Measurements from ENCODE around the gene PYY. TPM values are rescaled to one million over a fixed set of nuclear protein-coding genes. Genes with fewer than 3 reads are reported as not detected.

The PYY gene
- total RNA-seq, 6 experiments from 2014 or later, result not detected

DNA sequence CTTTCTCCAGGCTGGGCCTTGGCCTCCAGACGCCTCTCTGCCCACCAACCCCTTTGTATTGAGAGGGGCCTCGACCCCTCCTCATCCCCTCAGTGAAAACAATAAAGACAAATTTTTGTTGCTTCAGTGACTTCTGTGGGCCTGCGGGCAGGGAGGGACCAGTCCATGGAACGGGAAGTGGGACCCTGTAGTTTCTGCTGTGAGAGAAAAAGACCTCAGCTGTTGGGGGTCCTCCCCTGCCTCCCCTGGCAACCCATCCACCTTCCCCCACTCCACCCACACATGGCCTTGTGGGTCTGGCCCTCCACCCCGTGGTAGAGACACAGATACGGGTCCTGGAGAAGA, 14.9 kb downstream of the PYY start:
- no peaks in the 10 kb centered on the region for H3K27me3 ChIP-seq
- no peaks in the 10 kb centered on the region for H3K36me3 ChIP-seq
- TF ChIP-seq POLR2A (IDR thresholded peaks at IDR 0.05), result no peak
- TF ChIP-seq, protein P1, sequence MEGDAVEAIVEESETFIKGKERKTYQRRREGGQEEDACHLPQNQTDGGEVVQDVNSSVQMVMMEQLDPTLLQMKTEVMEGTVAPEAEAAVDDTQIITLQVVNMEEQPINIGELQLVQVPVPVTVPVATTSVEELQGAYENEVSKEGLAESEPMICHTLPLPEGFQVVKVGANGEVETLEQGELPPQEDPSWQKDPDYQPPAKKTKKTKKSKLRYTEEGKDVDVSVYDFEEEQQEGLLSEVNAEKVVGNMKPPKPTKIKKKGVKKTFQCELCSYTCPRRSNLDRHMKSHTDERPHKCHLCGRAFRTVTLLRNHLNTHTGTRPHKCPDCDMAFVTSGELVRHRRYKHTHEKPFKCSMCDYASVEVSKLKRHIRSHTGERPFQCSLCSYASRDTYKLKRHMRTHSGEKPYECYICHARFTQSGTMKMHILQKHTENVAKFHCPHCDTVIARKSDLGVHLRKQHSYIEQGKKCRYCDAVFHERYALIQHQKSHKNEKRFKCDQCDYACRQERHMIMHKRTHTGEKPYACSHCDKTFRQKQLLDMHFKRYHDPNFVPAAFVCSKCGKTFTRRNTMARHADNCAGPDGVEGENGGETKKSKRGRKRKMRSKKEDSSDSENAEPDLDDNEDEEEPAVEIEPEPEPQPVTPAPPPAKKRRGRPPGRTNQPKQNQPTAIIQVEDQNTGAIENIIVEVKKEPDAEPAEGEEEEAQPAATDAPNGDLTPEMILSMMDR (IDR thresholded peaks at IDR 0.05), result no peak
- H3K4me1 ChIP-seq, result peaks cover 0 to 3% (median 0%) of the 10 kb centered on the region in 4 donors
- intact Hi-C loops (cut with DNase I), result no loop called here
- ATAC-seq (no peak), DNase-seq (no peak)
- 81% methylated on average over 2 of the region's 6 CpGs for WGBS (ENCODE audit: insufficient coverage, low coverage, low lambda C conversion rate, missing lambda C conversion rate)
- H3K9me3 ChIP-seq, result no peaks in the 10 kb centered on the region
- H3K27ac ChIP-seq, result no peak overlapping the region
- H3K4me3 ChIP-seq, result no peak overlapping the region

DNA sequence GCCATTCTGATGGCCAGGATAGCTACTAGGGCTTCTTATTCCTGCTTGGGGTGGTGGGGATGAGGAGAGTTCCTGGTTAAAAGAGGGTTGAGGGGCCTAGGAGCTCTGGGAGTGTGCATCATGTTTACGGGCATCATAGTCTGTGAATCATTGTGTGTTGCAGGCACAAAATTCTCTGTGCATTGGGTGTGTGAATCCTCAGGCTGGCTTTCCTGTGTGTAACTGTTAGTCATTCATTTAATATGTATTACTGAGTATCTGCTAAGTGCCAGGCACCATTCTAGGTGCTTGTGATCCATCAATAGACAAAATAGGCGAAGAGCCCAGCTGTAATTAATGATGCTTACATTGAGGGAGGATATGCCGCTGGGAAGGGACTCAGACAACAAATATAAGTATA, 17.3 kb downstream of the PYY start:
- DNase-seq, result no peak
- H3K4me3 ChIP-seq, result no peak overlapping the region
- H3K9me3 ChIP-seq, result no peaks in the 10 kb centered on the region
- no peaks in the 10 kb centered on the region for H3K27me3 ChIP-seq
- ATAC-seq, result no peak
- intact Hi-C loops (cut with DNase I), result no loop called here
- H3K36me3 ChIP-seq, result no peaks in the 10 kb centered on the region
- no peak overlapping the region for H3K27ac ChIP-seq
- TF ChIP-seq POLR2A (IDR thresholded peaks at IDR 0.05), result no peak
- TF ChIP-seq, protein P1 (IDR thresholded peaks at IDR 0.05), result no peak
- H3K4me1 ChIP-seq, result peaks cover 0 to 4% (median 0%) of the 10 kb centered on the region in 4 donors
- 82% methylated on average over 3 of the region's 3 CpGs for WGBS (ENCODE audit: insufficient coverage, low coverage, low lambda C conversion rate, missing lambda C conversion rate)

DNA sequence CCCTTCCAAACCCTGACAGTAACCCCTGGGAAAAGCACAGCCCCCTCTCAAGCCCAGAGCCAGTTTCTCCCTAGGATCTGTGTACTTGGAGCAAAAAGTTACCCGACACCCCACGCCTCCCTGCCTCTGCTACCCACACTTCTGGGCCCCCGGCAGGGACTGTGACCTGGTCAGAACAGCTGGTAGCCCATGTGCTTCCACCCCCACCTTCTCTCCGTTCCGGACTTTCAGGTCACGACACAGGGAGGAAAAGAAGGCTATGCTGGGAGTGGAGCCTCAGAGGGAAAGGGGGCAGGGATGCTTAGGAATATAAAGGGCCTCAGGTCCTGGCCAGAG, 17.8 kb downstream of the PYY start:
- Histone ChIP-seq H3K36me3 (no peaks in the 10 kb centered on the region), H3K4me3 (no peak overlapping the region), H3K27ac (no peak overlapping the region), H3K27me3 (no peaks in the 10 kb centered on the region), H3K4me1 (peaks cover 0 to 8% (median 0%) of the 10 kb centered on the region in 4 donors), H3K9me3 (no peaks in the 10 kb centered on the region)
- ATAC-seq, result no peak
- no CpG with 5 or more reads among the region's 6 CpGs for WGBS (ENCODE audit: insufficient coverage, low coverage, low lambda C conversion rate, missing lambda C conversion rate)
- TF ChIP-seq, protein P1 (IDR thresholded peaks at IDR 0.05), result no peak
- no peak for TF ChIP-seq POLR2A (IDR thresholded peaks at IDR 0.05)
- DNase-seq, result no peak
- intact Hi-C loops (cut with DNase I), result no loop called here

DNA sequence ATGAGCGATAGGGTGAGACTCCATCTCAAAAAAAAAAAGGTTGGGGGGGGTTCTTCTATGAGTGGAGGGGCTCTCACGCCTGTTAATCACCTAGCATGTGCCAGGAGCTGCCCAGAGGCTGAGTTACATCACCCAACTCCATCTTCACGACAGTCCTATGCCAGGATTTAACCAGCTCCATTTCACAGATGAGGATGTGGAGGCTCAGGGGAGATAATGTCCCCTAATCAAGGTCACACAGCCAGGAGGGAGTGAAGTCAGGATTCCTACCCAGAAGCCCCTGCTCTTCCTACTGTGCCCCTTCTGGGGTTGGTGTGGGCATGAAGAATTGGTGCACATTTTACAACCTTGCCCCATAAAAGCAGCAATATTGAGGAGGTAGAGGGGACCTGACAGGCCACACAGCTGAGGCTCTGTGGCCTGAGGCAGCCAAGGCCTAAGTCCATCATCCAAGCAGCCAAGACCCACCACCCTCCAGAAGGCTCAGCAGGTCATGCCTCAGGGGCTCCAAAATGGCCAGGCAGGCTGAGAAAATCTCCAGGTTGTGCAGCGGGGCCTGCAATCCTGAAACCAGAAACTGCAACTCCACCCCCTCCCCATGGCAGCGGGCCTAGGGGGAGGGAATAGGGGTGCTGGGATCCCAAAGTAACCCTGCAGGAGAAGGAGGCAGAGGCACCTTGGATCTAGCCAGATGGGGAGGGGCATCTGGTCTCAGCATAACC, 18.4 kb downstream of the PYY start:
- TF ChIP-seq POLR2A (IDR thresholded peaks at IDR 0.05), result no peak
- Histone ChIP-seq H3K4me3 (no peak overlapping the region), H3K36me3 (no peaks in the 10 kb centered on the region), H3K4me1 (peaks cover 0 to 11% (median 0%) of the 10 kb centered on the region in 4 donors), H3K9me3 (no peaks in the 10 kb centered on the region), H3K27me3 (no peaks in the 10 kb centered on the region), H3K27ac (no peak overlapping the region)
- intact Hi-C loops (cut with DNase I), result no loop called here
- WGBS (ENCODE audit: insufficient coverage, low coverage, low lambda C conversion rate, missing lambda C conversion rate), result 80% methylated on average over 1 of the region's 5 CpGs
- ATAC-seq (no peak), DNase-seq (no peak)

DNA sequence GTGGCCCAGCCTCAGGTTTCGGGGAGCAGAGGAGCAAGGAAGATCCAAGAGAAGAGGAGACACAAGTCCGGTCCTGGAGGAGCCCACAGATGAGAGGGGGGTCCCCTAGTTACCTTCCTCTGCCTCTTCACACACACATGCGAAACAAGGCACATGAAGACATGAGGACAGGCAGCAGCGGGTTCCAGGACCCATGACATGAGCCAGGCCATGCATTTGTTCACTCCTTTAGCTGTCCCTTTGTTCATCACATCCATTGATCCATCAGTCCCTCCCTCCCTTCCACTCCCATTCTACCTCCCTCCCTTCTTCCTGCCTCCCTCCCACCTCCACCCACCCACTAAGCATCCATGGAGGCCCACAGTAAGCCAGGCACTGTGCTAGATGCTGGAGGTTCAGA, 20.8 kb downstream of the PYY start:
- H3K27me3 ChIP-seq, result no peaks in the 10 kb centered on the region
- H3K4me1 ChIP-seq, result peaks cover 0 to 9% (median 0%) of the 10 kb centered on the region in 4 donors
- H3K9me3 ChIP-seq, result no peaks in the 10 kb centered on the region
- DNase-seq (no peak), ATAC-seq (no peak)
- TF ChIP-seq POLR2A (IDR thresholded peaks at IDR 0.05), result no peak
- TF ChIP-seq, protein P1 (IDR thresholded peaks at IDR 0.05), result no peak
- no peak overlapping the region for H3K27ac ChIP-seq
- no peak overlapping the region for H3K4me3 ChIP-seq
- no peaks in the 10 kb centered on the region for H3K36me3 ChIP-seq
- 100% methylated on average over 2 of the region's 4 CpGs for WGBS (ENCODE audit: insufficient coverage, low coverage, low lambda C conversion rate, missing lambda C conversion rate)
- intact Hi-C loops (cut with DNase I), result no loop called here

Measured in right lobe of liver (tissue), 6 donors.